Activated T-helper 9 cell treated with anti-CD3 and anti-CD28 coated beads, Interleukin-2, amount 50 U/mL, for 16 hours (primary cell): ENCODE data around the gene RACK1.
"Not testable (repeated sequence)": the region's sequence is repeated elsewhere in the genome, so short reads cannot be mapped to it uniquely, and the experiment has no call there.

ENCODE experiments used
- DNase-seq: peaks from one replicate; pipeline ENCODE4 v3.0.0-alpha.2; 2020; ENCODE audit warnings: low read depth

The RACK1 gene

GRCh38 chr5:181214249-181214648 lies 29.5 kb downstream of the RACK1 start:
- DNase-seq: not testable (repeated sequence)

DNA sequence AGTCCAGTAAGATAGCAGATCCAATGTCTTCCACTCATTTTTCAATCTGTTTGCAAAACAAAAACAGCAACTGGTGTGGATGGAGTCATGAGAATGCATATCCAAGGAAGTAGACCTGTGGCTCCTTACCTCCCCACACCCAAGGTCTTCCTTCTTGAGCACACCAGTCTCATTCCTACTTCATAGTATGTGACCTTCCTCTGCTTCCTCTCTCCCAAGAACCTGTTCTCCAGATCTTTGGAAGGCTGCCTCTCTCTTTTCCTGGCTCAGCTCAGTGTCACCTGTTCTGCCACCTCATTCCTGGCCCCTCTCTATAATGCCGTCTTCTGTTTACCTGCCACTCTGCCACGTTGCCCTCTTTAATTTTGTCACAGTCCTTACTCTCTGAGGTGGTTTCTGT lies 30.8 kb downstream of the RACK1 start:
- DNase-seq: no peak

- DNase-seq: no peak
Measured at GRCh38 chr5:181212080-181212479, 31.6 kb downstream of the RACK1 start.

DNA sequence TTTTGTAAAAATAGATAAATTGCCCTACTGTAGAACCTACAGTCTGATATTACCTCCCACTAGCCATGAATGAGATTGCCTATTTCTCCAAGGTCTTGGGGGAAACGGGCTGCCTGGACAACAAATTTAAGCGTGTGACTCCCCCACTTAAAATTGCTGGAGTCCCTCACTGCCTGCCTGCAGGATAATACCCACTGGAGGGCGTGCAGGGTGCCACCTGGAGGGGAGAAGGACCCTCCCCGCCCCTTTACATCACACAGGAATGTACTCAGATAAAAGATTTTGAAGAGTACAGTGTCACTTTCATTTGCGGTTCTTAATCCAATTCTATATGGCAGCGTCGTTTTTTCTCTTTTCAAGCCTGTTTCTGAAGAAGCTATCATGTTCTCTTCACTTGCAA lies 32.5 kb downstream of the RACK1 start:
- no peak for DNase-seq

DNA sequence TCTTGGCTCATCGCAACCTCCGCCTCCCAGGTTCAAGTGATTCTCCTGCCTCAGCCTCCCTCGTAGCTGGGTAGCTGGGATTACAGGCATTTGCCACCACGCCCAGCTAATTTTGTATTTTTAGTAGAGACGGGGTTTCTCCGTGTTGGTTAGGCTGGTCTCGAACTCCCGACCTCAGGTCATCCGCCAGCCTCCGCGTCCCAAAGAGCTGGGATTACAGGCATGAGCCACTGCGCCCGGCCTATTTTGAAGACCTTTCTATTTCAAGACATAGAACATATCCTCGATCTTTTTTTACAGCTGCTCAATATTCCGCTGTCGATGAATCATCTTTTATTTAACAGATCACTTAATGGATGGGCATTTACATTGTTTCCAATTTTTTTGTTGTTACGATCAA lies 33.0 kb downstream of the RACK1 start:
- DNase-seq: not testable (repeated sequence)

DNA sequence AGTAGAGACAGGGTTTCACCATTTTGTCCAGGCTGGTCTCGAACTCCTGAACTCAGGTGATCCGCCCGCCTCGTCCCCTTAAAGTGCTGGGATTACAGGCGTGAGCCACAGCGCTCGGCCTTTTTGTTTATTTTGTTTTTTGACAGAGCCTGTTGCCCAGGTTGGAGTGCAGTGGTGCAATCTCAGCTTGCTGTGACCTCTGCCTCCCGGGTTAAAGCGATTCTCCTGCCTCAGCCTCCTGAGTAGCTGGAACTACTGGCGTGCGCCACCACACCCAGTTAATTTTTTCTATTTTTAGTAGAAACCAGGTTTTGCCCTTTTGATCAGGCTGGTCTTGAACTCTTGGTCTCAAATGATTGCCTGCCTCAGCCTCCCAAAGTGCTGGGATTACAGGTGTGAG lies 33.6 kb downstream of the RACK1 start:
- not testable (repeated sequence) for DNase-seq

DNA sequence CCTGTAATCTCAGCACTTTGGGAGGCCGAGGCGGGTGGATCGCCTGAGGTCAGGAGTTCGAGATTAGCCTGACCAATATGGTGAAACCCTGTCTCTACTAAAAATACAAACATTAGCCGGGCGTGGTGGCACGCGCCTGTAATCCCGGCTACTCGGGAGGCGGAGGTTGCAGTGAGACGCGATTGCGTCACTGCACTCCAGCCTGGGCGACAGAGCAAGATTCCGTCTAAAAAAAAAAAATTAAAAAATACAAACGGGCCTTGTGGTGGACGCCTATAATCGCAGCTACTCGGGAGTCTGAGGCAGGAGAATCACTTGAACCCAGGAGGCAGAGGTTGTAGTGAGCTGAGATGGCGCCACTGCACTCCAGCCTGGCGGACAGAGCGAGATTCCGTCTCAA lies 34.7 kb downstream of the RACK1 start:
- not testable (repeated sequence) for DNase-seq

DNA sequence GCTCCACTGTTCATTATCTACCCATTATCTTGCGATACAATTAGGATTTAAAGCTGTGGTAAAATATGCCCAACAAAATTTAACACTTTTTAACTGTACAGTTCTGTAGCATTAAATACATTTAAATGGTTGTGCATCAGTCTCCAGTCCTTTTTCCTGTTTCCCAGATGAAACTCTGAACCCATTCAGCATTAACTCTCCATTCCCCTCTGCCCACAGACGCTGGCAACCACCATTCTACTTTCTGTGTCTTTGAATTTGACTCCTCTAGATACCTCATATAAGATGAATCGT lies 35.8 kb downstream of the RACK1 start:
- no peak for DNase-seq

GRCh38 chr5:181207214-181207959 lies 36.3 kb downstream of the RACK1 start:
- peak; percentile 69 for DNase-seq

GRCh38 chr5:181205761-181206649 lies 37.7 kb downstream of the RACK1 start:
- no peak for DNase-seq

DNA sequence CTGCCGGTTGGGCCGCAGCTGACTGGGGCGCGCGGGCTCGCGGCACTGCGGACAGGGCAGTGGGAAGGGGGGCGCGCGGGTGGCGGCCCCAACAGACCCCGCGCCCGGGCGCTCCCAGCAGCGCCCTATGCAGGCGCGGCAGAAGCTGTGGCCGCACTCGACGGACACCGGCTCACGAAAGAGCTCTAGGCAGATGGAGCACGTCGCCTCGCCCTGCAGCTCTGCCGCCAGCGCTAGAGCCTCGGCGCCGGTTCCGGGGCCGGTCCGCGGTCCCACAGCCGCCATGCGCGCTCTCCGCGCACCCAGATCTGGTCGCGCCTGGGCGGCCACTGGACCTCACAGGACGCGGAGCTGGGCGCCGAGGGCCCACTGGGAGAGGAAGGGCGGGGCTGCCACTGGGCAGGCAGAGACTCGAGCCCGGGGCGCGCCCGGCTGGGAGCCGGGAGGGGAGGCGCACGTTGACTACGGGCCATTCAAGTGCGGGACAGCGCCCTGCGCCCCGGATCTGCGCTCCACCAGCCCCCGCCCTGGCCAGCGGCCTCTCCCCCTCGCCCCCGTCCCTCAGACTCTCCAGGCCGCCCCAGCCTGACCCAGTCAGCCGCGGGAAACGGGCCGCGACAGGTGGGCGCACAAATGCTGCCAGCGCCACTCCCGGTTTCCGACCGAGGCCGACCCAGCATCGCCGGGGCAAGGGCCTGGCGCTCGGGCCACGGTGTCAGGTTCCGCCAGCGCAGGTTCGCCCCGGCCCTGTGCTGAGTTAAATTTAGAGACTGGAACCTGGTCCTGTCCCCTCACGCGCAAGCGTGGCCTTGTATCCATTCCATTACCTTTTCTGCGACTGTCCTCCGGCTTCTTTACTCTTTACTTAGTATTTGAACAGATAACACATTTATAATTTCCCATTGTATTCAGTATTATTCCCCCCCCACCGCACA lies 38.6 kb downstream of the RACK1 start, which contains the start of gene TRIM7:
TSS of gene TRIM7 (minus strand) at position 371 of the 935 bp plus-strand sequence. CDS start at position 285, 86 bp downstream.
- no peak for DNase-seq

DNA sequence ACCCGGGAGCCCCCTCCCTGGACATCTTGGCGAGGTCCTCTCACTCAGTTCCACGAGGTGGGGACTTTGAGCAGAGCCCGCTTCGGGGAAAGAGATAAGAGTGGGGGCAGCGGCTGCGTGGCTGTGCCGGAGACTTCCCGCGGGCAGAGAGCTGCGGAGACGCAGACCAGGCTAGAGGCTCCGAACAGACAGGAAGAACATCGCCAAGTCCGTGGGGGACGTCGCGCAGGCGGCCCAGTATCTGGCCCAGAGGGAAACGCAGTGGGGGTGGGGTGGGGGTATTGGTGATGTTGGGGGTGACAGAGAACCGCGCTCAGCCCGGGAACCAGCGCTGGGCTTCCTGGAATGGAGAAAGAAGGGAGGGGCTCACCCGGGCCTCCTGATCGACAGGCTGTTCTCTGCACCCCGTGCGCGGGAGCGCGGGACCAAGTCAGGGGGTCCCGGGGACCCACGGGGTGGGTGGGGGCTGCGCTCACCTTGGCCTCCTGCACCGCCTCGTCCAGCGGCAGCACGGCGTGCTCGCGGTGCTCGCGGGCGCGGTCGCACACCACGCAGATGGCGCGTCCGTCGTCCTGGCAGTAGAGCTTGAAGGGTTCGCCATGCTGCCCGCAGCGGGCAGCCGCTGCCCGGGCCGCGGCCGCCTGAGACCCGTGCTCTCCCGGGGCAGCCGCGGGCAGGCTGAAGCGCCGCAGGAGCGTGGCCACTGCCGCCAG lies 39.4 kb downstream of the RACK1 start:
- no peak for DNase-seq

- DNase-seq: no peak
Measured at GRCh38 chr5:181203777-181204112, 40.0 kb downstream of the RACK1 start.

DNA sequence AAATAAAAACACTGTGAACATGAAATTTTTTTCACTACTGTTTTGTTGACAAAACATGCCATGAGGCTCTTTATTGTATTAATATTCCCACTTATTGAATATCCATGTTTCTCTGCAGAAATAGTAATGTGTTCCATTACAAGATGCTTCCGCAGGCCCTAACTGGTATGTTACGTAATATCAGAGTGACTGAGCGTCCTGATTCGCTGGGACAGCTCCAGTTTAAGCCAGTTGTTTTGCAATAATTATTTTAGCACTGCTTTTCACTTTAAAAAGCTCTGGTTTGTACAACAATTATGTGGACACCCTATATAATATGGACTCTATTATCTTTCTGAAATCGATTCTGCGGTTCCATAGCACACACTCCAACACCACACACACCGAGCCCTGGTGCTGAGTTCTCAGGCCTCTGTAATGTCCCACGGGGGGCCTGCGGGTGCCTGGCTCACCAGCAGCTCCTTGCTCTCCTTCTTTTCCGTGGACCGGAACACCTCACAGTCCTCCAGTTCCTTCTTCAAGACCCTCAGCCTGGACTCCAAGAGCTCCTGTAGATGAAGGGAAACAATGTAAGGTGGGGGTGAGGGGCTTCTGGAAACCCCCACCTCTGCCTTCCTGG lies 40.5 kb downstream of the RACK1 start:
- DNase-seq: no peak

DNA sequence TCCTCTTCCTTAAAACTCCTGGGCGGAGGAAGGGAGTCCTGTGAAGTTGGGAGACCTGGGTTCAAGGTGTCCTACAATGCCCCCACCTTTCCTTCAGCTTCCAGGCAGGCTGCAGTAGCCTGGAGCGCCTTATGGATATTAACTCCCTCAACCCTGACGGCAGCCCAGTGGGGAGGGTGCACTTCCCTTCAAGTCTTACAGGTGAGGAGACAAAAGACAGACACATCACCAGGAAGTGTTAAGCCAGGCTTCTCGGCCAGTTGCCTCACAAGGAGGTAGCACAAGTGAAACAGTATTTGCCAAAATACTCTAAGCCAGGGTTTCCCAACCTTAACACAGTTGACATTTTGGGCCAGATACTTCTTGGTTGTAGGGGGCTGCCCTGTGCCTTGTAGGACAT lies 42.9 kb downstream of the RACK1 start:
- DNase-seq: no peak

GRCh38 chr5:181199881-181200638 lies 43.6 kb downstream of the RACK1 start:
- no peak for DNase-seq

DNA sequence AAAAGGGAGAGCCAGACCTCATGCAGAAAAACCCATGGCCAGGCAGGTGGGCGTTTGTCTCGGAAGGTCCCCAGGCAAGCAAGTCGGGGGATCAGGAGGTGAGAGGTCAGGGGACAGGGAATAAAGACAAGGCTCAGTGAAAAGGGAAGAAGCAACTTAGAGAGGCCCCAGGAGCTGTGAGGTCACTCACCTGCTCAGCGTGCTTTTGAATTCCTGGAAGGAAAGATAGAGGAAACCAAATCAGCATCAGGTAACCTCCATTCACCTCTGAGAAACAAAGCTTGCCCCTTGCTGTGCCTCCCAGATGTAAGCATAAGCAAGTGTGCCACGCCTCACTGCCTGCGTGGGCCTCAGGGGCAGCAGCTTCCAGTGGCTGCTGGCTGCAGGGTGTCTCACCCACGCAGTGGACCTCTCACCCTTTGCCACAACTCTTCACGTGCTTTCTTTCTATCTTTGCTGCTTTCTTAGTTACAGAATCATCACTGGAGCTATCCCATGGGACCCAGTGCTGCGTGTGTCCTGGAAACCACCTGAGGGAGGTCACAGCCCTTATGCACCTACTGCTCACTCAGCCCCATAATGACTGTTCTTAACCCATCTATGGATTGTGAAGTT lies 44.7 kb downstream of the RACK1 start:
- no peak for DNase-seq

DNA sequence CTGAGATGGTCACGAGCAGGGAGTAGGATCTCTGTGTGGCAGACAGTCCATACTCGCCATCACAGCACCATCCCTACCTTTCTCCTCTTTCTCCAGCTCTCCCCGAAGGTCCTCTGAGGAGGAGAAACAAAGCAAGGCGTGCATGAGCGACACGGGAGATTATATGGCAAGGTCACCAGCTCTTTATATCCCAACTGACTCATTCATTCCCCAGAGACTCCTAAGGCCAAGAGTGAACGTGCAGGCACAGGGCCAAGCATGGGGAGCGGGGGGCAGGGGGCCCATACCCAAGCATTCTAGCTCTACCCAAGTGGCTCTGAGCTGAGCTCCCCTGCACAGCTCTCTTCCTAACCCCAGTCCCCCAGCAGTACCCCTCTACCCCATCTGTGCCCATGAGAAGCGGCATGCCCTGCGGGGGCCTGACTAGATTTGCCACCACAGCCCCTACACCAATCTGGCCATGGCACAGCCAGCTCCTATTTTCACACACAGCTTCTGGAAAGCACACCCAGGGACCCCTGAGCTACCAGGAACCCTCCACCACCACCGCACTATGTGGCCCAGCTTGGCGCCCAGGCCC lies 45.5 kb downstream of the RACK1 start:
- DNase-seq: no peak

GRCh38 chr5:181197326-181197951 lies 46.3 kb downstream of the RACK1 start:
- no peak for DNase-seq
